ENCODE measurements around the gene IL21R. TPM values are rescaled to one million over a fixed set of nuclear protein-coding genes. Genes with fewer than 3 reads are reported as not detected.

Gene IL21R
- total and polyA plus RNA-seq, 10 of the 15 experiments (the other 5 are each of a cell fraction or from before 2014, with no cell fraction given): 5.3 to 138 (median 82.5) TPM

DNA sequence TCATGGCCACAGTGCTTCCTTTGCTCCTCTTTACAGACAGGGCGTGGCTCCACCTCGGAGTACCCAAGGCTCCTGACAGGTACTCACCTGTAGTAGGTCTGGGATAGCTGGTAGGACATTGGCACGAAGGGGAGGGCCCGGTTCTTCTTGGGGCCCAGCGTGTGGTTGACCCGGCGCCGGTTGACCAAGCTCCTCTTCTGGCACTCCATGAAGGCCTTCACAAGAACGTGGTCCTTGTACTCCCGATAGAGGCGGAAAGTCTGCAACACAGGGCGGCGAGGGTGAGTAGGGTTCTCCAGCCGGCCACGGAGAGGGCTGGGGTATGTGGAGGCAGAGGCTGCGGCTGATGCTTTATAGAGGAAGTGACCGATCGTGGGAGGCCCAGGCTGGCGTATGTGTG, 69.7 kb downstream of the IL21R start:
- RAD21 ChIA-PET (ENCODE audit: unreplicated experiment): no interaction called here
- Histone ChIP-seq H3K27me3 (replicated peaks in 1 of 2; ENCODE audit: control insufficient read depth in 2 of 2, insufficient read depth in 2 of 2, low read length in 1 of 2) (no peaks in the 10 kb centered on the region), H3K36me3 (ENCODE audit: control insufficient read depth in 2 of 2, insufficient read depth in 2 of 2, low read length in 1 of 2) (peaks cover 28% of the 10 kb centered on the region in 2 experiments; a peak in 3 of 4 replicates), H3K9ac (ENCODE audit: control insufficient read depth, insufficient read depth, low read length) (no peak overlapping the region), H2AFZ (ENCODE audit: control insufficient read depth, low read depth, low read length) (no peak overlapping the region), H3K4me2 (ENCODE audit: control insufficient read depth, insufficient read depth) (no peak overlapping the region), H4K20me1 (ENCODE audit: control insufficient read depth, insufficient read depth) (no peaks in the 10 kb centered on the region), H3K4me1 (ENCODE audit: control insufficient read depth, insufficient read depth, low read length) (no peaks in the 10 kb centered on the region), H3K9me3 (replicated peaks; ENCODE audit: control insufficient read depth, insufficient read depth, low read length) (no peaks in the 10 kb centered on the region), H3K4me3 (no peak overlapping the region), H3K27ac (ENCODE audit: control insufficient read depth, insufficient read depth) (no peak overlapping the region), H3K79me2 (ENCODE audit: control insufficient read depth, insufficient read depth, low read length) (no peaks in the 10 kb centered on the region)
- POLR2A ChIA-PET: no interaction called here
- ATAC-seq: no peak
- intact Hi-C loops (cut with micrococcal nuclease; ENCODE audit: unreplicated experiment) (no loop called here), in situ Hi-C loops (cut with MboI) (no loop called here)
- DNase-seq (ENCODE audit: low read depth, low spot score): no peak
- CTCF ChIA-PET: no interaction called here
- FAIRE-seq: no peak
- BruUV-seq (replicated peaks): no TSS peak
- SMC1A ChIA-PET (ENCODE audit: uncharacterized antibody, unreplicated experiment): no interaction called here
- WGBS (ENCODE audit: insufficient coverage, insufficient replicate concordance, low lambda C conversion rate, missing lambda C conversion rate): 97% methylated on average over 19 of the region's 19 CpGs
- TF ChIP-seq ATF7 (IDR thresholded peaks at IDR 0.05; ENCODE audit: low read depth) (no peak), SMAD5 (IDR thresholded peaks at IDR 0.05; ENCODE audit: low read depth) (no peak), SPI1 (IDR thresholded peaks at IDR 0.05; ENCODE audit: borderline replicate concordance, insufficient read depth, low read depth, low read length) (no peak)

DNA sequence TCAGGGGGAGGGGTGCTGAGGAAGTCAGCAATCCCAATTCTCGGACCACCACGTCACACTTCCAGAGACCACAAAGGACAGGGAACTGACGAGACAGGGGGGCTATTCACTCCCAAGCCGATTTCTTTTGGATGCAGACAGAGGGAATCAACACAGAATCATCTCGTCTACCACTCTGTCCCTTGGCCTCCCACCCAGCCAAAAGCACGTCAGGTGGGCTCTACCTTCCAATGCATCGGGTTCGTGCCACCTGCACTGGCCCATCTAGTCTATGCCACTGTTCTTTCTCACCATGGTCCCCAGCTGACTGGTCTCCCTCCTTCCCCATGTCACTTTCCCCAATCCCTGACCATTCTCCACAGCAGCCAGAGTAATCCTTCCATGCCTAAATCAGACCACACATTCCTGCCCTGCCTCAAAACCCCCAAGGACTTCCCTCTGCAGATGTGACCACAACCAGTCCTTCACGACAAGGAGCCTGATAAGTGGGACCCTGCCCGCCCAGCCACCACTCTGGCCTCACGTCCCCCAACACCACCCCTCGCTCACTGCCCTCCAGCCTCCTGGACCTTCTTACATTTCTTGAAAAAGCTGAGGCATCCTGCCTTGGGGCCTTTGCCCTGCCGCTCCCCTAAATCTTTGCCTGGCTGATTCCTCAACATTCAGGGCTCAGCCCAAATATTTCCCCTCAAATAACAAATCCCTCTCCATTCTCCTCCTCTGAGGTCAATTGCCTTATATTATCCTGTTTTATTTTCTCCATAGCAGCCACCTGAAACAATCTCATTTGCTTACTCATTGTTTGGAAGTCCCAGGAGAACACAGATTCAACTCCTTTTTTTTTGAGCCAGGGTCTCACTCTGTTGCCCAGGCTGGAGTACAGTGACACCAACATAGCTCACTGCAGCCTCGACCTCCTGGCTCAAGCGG, 70.4 kb downstream of the IL21R start:
- SMC1A ChIA-PET (ENCODE audit: uncharacterized antibody, unreplicated experiment): no interaction called here
- H3K27me3 ChIP-seq (replicated peaks in 1 of 2; ENCODE audit: control insufficient read depth in 2 of 2, insufficient read depth in 2 of 2, low read length in 1 of 2): no peaks in the 10 kb centered on the region
- no peaks in the 10 kb centered on the region for H4K20me1 ChIP-seq (ENCODE audit: control insufficient read depth, insufficient read depth)
- POLR2A ChIA-PET: no interaction called here
- H3K4me2 ChIP-seq (ENCODE audit: control insufficient read depth, insufficient read depth): no peak overlapping the region
- H3K9ac ChIP-seq (ENCODE audit: control insufficient read depth, insufficient read depth, low read length): no peak overlapping the region
- 92% methylated on average over 14 of the region's 15 CpGs for WGBS (ENCODE audit: insufficient coverage, insufficient replicate concordance, low lambda C conversion rate, missing lambda C conversion rate)
- RAD21 ChIA-PET (ENCODE audit: unreplicated experiment): no interaction called here
- no peak overlapping the region for H3K4me3 ChIP-seq
- FAIRE-seq: no peak
- no peaks in the 10 kb centered on the region for H3K9me3 ChIP-seq (replicated peaks; ENCODE audit: control insufficient read depth, insufficient read depth, low read length)
- CTCF ChIA-PET: no interaction called here
- TF ChIP-seq, protein P1, sequence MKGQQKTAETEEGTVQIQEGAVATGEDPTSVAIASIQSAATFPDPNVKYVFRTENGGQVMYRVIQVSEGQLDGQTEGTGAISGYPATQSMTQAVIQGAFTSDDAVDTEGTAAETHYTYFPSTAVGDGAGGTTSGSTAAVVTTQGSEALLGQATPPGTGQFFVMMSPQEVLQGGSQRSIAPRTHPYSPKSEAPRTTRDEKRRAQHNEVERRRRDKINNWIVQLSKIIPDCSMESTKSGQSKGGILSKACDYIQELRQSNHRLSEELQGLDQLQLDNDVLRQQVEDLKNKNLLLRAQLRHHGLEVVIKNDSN (IDR thresholded peaks at IDR 0.05; ENCODE audit: borderline replicate concordance, extremely low read length, insufficient read depth, low read depth, low read length): no peak
- TF ChIP-seq POLR2A (IDR thresholded peaks at IDR 0.05; ENCODE audit: low read depth, low read length): peak; percentile 23; the same call in 1 of the 2 replicates
- TF ChIP-seq STAT3 (IDR thresholded peaks at IDR 0.05; ENCODE audit: low read depth, low read length): no peak
- TF ChIP-seq, protein P2, sequence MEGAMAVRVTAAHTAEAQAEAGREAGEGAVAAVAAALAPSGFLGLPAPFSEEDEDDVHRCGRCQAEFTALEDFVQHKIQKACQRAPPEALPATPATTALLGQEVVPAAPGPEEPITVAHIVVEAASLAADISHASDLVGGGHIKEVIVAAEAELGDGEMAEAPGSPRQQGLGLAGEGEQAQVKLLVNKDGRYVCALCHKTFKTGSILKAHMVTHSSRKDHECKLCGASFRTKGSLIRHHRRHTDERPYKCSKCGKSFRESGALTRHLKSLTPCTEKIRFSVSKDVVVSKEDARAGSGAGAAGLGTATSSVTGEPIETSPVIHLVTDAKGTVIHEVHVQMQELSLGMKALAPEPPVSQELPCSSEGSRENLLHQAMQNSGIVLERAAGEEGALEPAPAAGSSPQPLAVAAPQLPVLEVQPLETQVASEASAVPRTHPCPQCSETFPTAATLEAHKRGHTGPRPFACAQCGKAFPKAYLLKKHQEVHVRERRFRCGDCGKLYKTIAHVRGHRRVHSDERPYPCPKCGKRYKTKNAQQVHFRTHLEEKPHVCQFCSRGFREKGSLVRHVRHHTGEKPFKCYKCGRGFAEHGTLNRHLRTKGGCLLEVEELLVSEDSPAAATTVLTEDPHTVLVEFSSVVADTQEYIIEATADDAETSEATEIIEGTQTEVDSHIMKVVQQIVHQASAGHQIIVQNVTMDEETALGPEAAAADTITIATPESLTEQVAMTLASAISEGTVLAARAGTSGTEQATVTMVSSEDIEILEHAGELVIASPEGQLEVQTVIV (IDR thresholded peaks at IDR 0.05; ENCODE audit: borderline replicate concordance, partially characterized antibody): no peak
- TF ChIP-seq, protein P3, sequence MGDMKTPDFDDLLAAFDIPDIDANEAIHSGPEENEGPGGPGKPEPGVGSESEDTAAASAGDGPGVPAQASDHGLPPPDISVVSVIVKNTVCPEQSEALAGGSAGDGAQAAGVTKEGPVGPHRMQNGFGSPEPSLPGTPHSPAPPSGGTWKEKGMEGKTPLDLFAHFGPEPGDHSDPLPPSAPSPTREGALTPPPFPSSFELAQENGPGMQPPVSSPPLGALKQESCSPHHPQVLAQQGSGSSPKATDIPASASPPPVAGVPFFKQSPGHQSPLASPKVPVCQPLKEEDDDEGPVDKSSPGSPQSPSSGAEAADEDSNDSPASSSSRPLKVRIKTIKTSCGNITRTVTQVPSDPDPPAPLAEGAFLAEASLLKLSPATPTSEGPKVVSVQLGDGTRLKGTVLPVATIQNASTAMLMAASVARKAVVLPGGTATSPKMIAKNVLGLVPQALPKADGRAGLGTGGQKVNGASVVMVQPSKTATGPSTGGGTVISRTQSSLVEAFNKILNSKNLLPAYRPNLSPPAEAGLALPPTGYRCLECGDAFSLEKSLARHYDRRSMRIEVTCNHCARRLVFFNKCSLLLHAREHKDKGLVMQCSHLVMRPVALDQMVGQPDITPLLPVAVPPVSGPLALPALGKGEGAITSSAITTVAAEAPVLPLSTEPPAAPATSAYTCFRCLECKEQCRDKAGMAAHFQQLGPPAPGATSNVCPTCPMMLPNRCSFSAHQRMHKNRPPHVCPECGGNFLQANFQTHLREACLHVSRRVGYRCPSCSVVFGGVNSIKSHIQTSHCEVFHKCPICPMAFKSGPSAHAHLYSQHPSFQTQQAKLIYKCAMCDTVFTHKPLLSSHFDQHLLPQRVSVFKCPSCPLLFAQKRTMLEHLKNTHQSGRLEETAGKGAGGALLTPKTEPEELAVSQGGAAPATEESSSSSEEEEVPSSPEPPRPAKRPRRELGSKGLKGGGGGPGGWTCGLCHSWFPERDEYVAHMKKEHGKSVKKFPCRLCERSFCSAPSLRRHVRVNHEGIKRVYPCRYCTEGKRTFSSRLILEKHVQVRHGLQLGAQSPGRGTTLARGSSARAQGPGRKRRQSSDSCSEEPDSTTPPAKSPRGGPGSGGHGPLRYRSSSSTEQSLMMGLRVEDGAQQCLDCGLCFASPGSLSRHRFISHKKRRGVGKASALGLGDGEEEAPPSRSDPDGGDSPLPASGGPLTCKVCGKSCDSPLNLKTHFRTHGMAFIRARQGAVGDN (IDR thresholded peaks at IDR 0.05): no peak
- no peaks in the 10 kb centered on the region for H3K4me1 ChIP-seq (ENCODE audit: control insufficient read depth, insufficient read depth, low read length)
- no peak for DNase-seq (ENCODE audit: low read depth, low spot score)
- H2AFZ ChIP-seq (ENCODE audit: control insufficient read depth, low read depth, low read length): no peak overlapping the region
- intact Hi-C loops (cut with micrococcal nuclease; ENCODE audit: unreplicated experiment): no loop called here
- no TSS peak for BruUV-seq (replicated peaks)
- no peaks in the 10 kb centered on the region for H3K79me2 ChIP-seq (ENCODE audit: control insufficient read depth, insufficient read depth, low read length)
- no peak for ATAC-seq
- no peak overlapping the region for H3K27ac ChIP-seq (ENCODE audit: control insufficient read depth, insufficient read depth)
- in situ Hi-C loops (cut with MboI): no loop called here
- H3K36me3 ChIP-seq (ENCODE audit: control insufficient read depth in 2 of 2, insufficient read depth in 2 of 2, low read length in 1 of 2): peaks cover 28 to 29% of the 10 kb centered on the region in 2 experiments; a peak in 3 of 4 replicates
